Liver (tissue), 9 donors: Measurements from ENCODE around the gene TTC21B. TPM values are rescaled to one million over a fixed set of nuclear protein-coding genes. Genes with fewer than 3 reads are reported as not detected.

Experiments
- DNase-seq: peaks from one replicate; pipeline ENCODE4 v3.0.0-alpha.2; 2017; ENCODE audit warnings: low spot score
- H3K27ac ChIP-seq, 2 donors: one replicate each; pipeline ENCODE4 v1.7.0; 2013; ENCODE audit warnings: inconsistent platforms in 2 of 2, low read length in 2 of 2, control low read depth in 1 of 2, low read depth in 1 of 2, mild to moderate bottlenecking in 1 of 2
- H3K27me3 ChIP-seq, 4 donors: one replicate each; pipeline versions ENCODE4 v1.6.1 to v1.7.0; 2013; ENCODE audit warnings: low read length in 3 of 4, inconsistent platforms in 1 of 4, mild to moderate bottlenecking in 1 of 4, moderate library complexity in 1 of 4; ENCODE audit not compliant: control insufficient read depth in 4 of 4, insufficient read depth in 4 of 4
- H3K36me3 ChIP-seq, 4 donors: one replicate each; pipeline versions ENCODE4 v1.6.1 to v1.7.0; 2013; ENCODE audit warnings: low read length in 3 of 4, mild to moderate bottlenecking in 3 of 4, low read depth in 1 of 4, moderate library complexity in 1 of 4; ENCODE audit not compliant: control insufficient read depth in 4 of 4, insufficient read depth in 3 of 4
- H3K4me1 ChIP-seq, 4 donors: one replicate each; pipeline versions ENCODE4 v1.6.1 to v1.7.0; 2013; ENCODE audit warnings: low read length in 3 of 4, mild to moderate bottlenecking in 3 of 4, moderate library complexity in 1 of 4; ENCODE audit not compliant: control insufficient read depth in 4 of 4, insufficient read depth in 4 of 4
- H3K4me3 ChIP-seq, 3 donors: one replicate each; pipeline versions ENCODE4 v1.6.1 to v1.7.0; 2013; ENCODE audit warnings: low read length in 3 of 3, control low read depth in 1 of 3, low read depth in 1 of 3, mild to moderate bottlenecking in 1 of 3
- H3K9ac ChIP-seq, 2 donors: one replicate each; pipeline ENCODE4 v1.7.0; 2013; ENCODE audit warnings: low read length in 2 of 2, mild to moderate bottlenecking in 2 of 2, moderate library complexity in 2 of 2, control low read depth in 1 of 2, low read depth in 1 of 2
- H3K9me3 ChIP-seq, 4 donors: one replicate each; pipeline versions ENCODE4 v1.6.1 to v1.7.0; 2013; ENCODE audit warnings: low read length in 3 of 4; ENCODE audit not compliant: control insufficient read depth in 4 of 4
- EGR1 ChIP-seq, 2 donors: IDR thresholded peaks; 2 replicates each; pipeline ENCODE4 v1.6.1; 2016 to 2018; ENCODE audit warnings: antibody characterized with exemption in 2 of 2, low read depth in 2 of 2
- FOXA1 ChIP-seq: IDR thresholded peaks from 2 replicates; pipeline ENCODE4 v1.6.1; 2016; ENCODE audit warnings: antibody characterized with exemption
- GABPA ChIP-seq, 2 donors: IDR thresholded peaks in 1 of 2; conservative IDR thresholded peaks in 1 of 2; 2 replicates each; pipeline ENCODE4 v1.6.1; 2016; ENCODE audit warnings: antibody characterized with exemption in 2 of 2, mild to moderate bottlenecking in 1 of 2, moderate library complexity in 1 of 2
- HNF4A ChIP-seq, 2 donors: conservative IDR thresholded peaks; 2 replicates each; pipeline ENCODE4 v1.6.1; 2016; ENCODE audit warnings: antibody characterized with exemption in 2 of 2, mild to moderate bottlenecking in 2 of 2
- JUND ChIP-seq, 2 donors: IDR thresholded peaks; 2 replicates each; pipeline ENCODE4 v1.6.1; 2016; ENCODE audit warnings: antibody characterized with exemption in 2 of 2
- NR2F2 ChIP-seq: IDR thresholded peaks from 2 replicates; pipeline ENCODE4 v1.6.1; 2016; ENCODE audit warnings: antibody characterized with exemption
- RXRA ChIP-seq, 2 donors: IDR thresholded peaks; 2 replicates each; pipeline ENCODE4 v1.6.1; 2017 to 2018; ENCODE audit warnings: antibody characterized with exemption in 2 of 2, mild to moderate bottlenecking in 1 of 2
- SP1 ChIP-seq: IDR thresholded peaks from 2 replicates; pipeline ENCODE4 v1.6.1; 2018; ENCODE audit warnings: antibody characterized with exemption, mild to moderate bottlenecking
- TAF1 ChIP-seq: conservative IDR thresholded peaks from 2 replicates; pipeline ENCODE4 v1.6.1; 2016; ENCODE audit warnings: antibody characterized with exemption, mild to moderate bottlenecking
- YY1 ChIP-seq: IDR thresholded peaks from 2 replicates; pipeline ENCODE4 v1.6.1; 2016; ENCODE audit warnings: antibody characterized with exemption, mild to moderate bottlenecking
- WGBS: extraction: QIAGEN DNeasy Blood & Tissue Kit; methylation state at CpG from one replicate; pipeline ENCODE4 v1.1.7; 2013; 5-methylcytosine and 5-hydroxymethylcytosine counted together
- polyA plus RNA-seq, 2 donors: library from polyadenylated mRNA; stranded (reverse) in 1 of 2; unstranded in 1 of 2; fragments of 200-250 nt in 1 of 2; fragments of >200 nt in 1 of 2; fragmentation: Nextera tagmentation in 1 of 2; extraction: Ambion mirVana in 1 of 2; gene quantifications; one replicate each; pipeline versions ENCODE4 v1.2.1 to v1.2.3, GENCODE V29; 2013 to 2015
- total RNA-seq, 2 donors: library from RNA; depleted of rRNA; stranded (reverse); fragments of >200 nt; gene quantifications; one replicate each; pipeline ENCODE4 v1.2.3, GENCODE V29; 2014
- TF ChIP-seq, protein P1 (sequence below): IDR thresholded peaks from 2 replicates; pipeline ENCODE4 v1.6.1; 2016; ENCODE audit warnings: antibody characterized with exemption
- TF ChIP-seq, protein P2 (sequence below): fragments of 150-350 bp; IDR thresholded peaks from 2 replicates; pipeline ENCODE4 v1.5.1; 2017; ENCODE audit warnings: improper control_type of control experiment, low read depth, low read length; ENCODE audit not compliant: missing input control
- TF ChIP-seq, protein P3 (sequence below): IDR thresholded peaks from 2 replicates; pipeline ENCODE4 v1.6.1; 2016; ENCODE audit warnings: antibody characterized with exemption
- TF ChIP-seq, protein P4 (sequence below): IDR thresholded peaks from 2 replicates; pipeline ENCODE4 v1.6.1; 2016; ENCODE audit warnings: antibody characterized with exemption, mild to moderate bottlenecking
- TF ChIP-seq, protein P5 (sequence below): IDR thresholded peaks from 2 replicates; pipeline ENCODE4 v1.6.1; 2016; ENCODE audit warnings: antibody characterized with exemption
- donor health status: healthy.
- donor health status: healthy.
- donor health status: healthy.
- donor health status: healthy.
- donor health status: healthy.

Gene TTC21B
- total and polyA plus RNA-seq, 4 donors, result 2.0 to 25.3 (median 12.7) TPM

DNA sequence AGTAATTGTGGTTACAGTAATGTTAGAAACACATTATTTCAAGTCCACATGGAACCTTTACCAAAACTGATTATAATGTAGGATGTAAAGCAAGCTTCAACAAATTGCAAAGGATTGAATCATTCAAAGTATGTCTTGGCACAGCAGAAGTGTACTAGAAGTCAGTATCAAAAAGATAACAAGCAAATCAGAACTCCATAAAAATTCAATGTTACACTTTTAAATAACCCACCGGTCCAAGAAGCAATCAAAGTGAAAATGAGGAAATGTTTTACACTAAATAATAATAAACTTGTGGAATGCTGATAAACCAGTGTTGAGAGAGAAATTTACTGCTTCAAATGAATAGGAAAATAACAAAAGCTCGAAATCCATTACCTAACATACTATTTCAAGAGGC, 47.7 kb downstream of the TTC21B start:
- no peak overlapping the region for H3K27ac ChIP-seq
- 89% methylated on average over 2 of the region's 2 CpGs for WGBS
- no peak overlapping the region for H3K9ac ChIP-seq
- no peak overlapping the region for H3K4me3 ChIP-seq
- no peaks in the 10 kb centered on the region for H3K27me3 ChIP-seq
- no peak for DNase-seq
- H3K4me1 ChIP-seq, result peaks cover 0 to 4% (median 3%) of the 10 kb centered on the region in 4 donors
- peaks cover 0 to 18% (median 2%) of the 10 kb centered on the region in 4 donors for H3K36me3 ChIP-seq
- TF ChIP-seq FOXA1, result no peak
- TF ChIP-seq HNF4A (conservative IDR thresholded peaks at IDR 0.05), result no peak
- TF ChIP-seq GABPA (IDR thresholded peaks at IDR 0.05 in 1 of 2, conservative IDR thresholded peaks at IDR 0.05 in 1 of 2), result no peak
- TF ChIP-seq SP1, result no peak
- no peak for TF ChIP-seq NR2F2
- no peak for TF ChIP-seq JUND (IDR thresholded peaks at IDR 0.05)
- TF ChIP-seq, protein P1, sequence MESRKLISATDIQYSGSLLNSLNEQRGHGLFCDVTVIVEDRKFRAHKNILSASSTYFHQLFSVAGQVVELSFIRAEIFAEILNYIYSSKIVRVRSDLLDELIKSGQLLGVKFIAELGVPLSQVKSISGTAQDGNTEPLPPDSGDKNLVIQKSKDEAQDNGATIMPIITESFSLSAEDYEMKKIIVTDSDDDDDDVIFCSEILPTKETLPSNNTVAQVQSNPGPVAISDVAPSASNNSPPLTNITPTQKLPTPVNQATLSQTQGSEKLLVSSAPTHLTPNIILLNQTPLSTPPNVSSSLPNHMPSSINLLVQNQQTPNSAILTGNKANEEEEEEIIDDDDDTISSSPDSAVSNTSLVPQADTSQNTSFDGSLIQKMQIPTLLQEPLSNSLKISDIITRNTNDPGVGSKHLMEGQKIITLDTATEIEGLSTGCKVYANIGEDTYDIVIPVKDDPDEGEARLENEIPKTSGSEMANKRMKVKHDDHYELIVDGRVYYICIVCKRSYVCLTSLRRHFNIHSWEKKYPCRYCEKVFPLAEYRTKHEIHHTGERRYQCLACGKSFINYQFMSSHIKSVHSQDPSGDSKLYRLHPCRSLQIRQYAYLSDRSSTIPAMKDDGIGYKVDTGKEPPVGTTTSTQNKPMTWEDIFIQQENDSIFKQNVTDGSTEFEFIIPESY, result no peak
- TF ChIP-seq, protein P2, sequence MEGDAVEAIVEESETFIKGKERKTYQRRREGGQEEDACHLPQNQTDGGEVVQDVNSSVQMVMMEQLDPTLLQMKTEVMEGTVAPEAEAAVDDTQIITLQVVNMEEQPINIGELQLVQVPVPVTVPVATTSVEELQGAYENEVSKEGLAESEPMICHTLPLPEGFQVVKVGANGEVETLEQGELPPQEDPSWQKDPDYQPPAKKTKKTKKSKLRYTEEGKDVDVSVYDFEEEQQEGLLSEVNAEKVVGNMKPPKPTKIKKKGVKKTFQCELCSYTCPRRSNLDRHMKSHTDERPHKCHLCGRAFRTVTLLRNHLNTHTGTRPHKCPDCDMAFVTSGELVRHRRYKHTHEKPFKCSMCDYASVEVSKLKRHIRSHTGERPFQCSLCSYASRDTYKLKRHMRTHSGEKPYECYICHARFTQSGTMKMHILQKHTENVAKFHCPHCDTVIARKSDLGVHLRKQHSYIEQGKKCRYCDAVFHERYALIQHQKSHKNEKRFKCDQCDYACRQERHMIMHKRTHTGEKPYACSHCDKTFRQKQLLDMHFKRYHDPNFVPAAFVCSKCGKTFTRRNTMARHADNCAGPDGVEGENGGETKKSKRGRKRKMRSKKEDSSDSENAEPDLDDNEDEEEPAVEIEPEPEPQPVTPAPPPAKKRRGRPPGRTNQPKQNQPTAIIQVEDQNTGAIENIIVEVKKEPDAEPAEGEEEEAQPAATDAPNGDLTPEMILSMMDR, result no peak
- no peak for TF ChIP-seq RXRA (IDR thresholded peaks at IDR 0.05)
- TF ChIP-seq, protein P3, sequence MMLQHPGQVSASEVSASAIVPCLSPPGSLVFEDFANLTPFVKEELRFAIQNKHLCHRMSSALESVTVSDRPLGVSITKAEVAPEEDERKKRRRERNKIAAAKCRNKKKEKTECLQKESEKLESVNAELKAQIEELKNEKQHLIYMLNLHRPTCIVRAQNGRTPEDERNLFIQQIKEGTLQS, result no peak
- no peaks in the 10 kb centered on the region for H3K9me3 ChIP-seq

DNA sequence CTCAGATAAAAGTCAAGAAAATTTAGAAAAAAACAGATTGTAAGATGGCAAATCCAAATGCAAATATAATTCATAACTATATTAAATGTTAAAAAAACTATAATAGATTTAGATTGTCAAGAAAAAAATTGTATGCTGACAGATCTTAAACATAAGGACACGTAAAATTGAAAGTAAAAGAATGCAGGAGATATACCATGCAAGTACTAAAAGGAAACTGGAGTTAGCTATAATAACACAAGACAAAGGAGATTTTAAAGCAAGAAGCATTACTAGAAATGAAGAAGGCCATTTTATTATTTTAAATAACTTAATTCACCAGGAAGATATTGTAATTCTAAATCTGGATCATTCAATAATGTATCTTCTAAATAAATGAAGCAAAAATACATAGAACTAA, 48.3 kb downstream of the TTC21B start:
- Histone ChIP-seq H3K9ac (no peak overlapping the region), H3K27me3 (no peaks in the 10 kb centered on the region), H3K4me1 (peaks cover 0 to 4% (median 3%) of the 10 kb centered on the region in 4 donors), H3K27ac (no peak overlapping the region), H3K9me3 (no peaks in the 10 kb centered on the region), H3K4me3 (no peak overlapping the region), H3K36me3 (peaks cover 0 to 18% (median 2%) of the 10 kb centered on the region in 4 donors)
- DNase-seq, result no peak
- TF ChIP-seq, protein P2, result no peak
- TF ChIP-seq EGR1 (IDR thresholded peaks at IDR 0.05; ENCODE audit: low read depth in 2 of 2) (no peak), SP1 (no peak), YY1 (no peak), HNF4A (conservative IDR thresholded peaks at IDR 0.05) (no peak), FOXA1 (no peak), RXRA (IDR thresholded peaks at IDR 0.05) (no peak), TAF1 (no peak)
- TF ChIP-seq, protein P4, sequence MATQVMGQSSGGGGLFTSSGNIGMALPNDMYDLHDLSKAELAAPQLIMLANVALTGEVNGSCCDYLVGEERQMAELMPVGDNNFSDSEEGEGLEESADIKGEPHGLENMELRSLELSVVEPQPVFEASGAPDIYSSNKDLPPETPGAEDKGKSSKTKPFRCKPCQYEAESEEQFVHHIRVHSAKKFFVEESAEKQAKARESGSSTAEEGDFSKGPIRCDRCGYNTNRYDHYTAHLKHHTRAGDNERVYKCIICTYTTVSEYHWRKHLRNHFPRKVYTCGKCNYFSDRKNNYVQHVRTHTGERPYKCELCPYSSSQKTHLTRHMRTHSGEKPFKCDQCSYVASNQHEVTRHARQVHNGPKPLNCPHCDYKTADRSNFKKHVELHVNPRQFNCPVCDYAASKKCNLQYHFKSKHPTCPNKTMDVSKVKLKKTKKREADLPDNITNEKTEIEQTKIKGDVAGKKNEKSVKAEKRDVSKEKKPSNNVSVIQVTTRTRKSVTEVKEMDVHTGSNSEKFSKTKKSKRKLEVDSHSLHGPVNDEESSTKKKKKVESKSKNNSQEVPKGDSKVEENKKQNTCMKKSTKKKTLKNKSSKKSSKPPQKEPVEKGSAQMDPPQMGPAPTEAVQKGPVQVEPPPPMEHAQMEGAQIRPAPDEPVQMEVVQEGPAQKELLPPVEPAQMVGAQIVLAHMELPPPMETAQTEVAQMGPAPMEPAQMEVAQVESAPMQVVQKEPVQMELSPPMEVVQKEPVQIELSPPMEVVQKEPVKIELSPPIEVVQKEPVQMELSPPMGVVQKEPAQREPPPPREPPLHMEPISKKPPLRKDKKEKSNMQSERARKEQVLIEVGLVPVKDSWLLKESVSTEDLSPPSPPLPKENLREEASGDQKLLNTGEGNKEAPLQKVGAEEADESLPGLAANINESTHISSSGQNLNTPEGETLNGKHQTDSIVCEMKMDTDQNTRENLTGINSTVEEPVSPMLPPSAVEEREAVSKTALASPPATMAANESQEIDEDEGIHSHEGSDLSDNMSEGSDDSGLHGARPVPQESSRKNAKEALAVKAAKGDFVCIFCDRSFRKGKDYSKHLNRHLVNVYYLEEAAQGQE, result no peak
- TF ChIP-seq, protein P5, sequence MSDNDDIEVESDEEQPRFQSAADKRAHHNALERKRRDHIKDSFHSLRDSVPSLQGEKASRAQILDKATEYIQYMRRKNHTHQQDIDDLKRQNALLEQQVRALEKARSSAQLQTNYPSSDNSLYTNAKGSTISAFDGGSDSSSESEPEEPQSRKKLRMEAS, result no peak
- TF ChIP-seq, protein P1, result no peak
- TF ChIP-seq, protein P3, result no peak
- WGBS, result 91% methylated on average over 1 of the region's 1 CpG
